Natural killer cell (primary cell): ENCODE data around the gene MRPS10. TPM values are rescaled to one million over a fixed set of nuclear protein-coding genes. Genes with fewer than 3 reads are reported as not detected.
A peak's percentile ranks its signal among the peaks of the same experiment; 100 is the strongest.

ENCODE experiments used
- ATAC-seq, 3 donors: fragments of 150-1000 bp in 2 of 3; fragments of 200-7000 bp in 1 of 3; cut with Tn5 transposase; 1 replicate in 1 of 3; 2 replicates in 2 of 3; pipeline ENCODE4 v1.10.0; 2021; ENCODE audit warnings: mild to moderate bottlenecking in 2 of 3, moderate library complexity in 2 of 3
- DNase-seq, 2 donors: peaks; one replicate each; pipeline versions ENCODE4 v3.0.0 to v3.0.0-alpha.2; 2013 to 2021; ENCODE audit warnings: mixed read lengths in 1 of 2
- H3K27ac ChIP-seq: one replicate; pipeline ENCODE4 v1.5.1; 2013; ENCODE audit warnings: mild to moderate bottlenecking, low read length
- H3K27me3 ChIP-seq: one replicate; pipeline ENCODE4 v1.6.1; 2013; ENCODE audit warnings: low read length; ENCODE audit not compliant: control insufficient read depth, insufficient read depth
- H3K36me3 ChIP-seq: one replicate; pipeline ENCODE4 v1.6.1; 2013; ENCODE audit warnings: low read length; ENCODE audit not compliant: control insufficient read depth, insufficient read depth
- H3K4me1 ChIP-seq: one replicate; pipeline ENCODE4 v1.6.1; 2013; ENCODE audit warnings: low read length; ENCODE audit not compliant: control insufficient read depth, insufficient read depth
- H3K4me3 ChIP-seq: one replicate; pipeline ENCODE4 v1.5.1; 2013; ENCODE audit warnings: low read length
- H3K9me3 ChIP-seq: one replicate; pipeline ENCODE4 v1.6.1; 2013; ENCODE audit warnings: low read length; ENCODE audit not compliant: control insufficient read depth, insufficient read depth
- H3K27ac Mint-ChIP-seq, 2 donors: one replicate each; pipeline ENCODE4 v1.8.0; 2022; ENCODE audit warnings: mild to moderate bottlenecking in 2 of 2, mixed read lengths in 2 of 2, moderate library complexity in 1 of 2
- H3K27me3 Mint-ChIP-seq, 2 donors: one replicate each; pipeline ENCODE4 v1.8.0; 2022; ENCODE audit warnings: low read depth in 2 of 2, mixed read lengths in 2 of 2
- H3K36me3 Mint-ChIP-seq: one replicate; pipeline ENCODE4 v1.8.0; 2022; ENCODE audit warnings: mixed read lengths
- H3K4me1 Mint-ChIP-seq, 2 donors: one replicate each; pipeline ENCODE4 v1.8.0; 2022; ENCODE audit warnings: mixed read lengths in 2 of 2
- H3K4me3 Mint-ChIP-seq: one replicate; pipeline ENCODE4 v1.8.0; 2022; ENCODE audit warnings: mild to moderate bottlenecking, moderate library complexity, mixed read lengths
- H3K9me3 Mint-ChIP-seq, 2 donors: one replicate each; pipeline ENCODE4 v1.8.0; 2022; ENCODE audit warnings: mixed read lengths in 2 of 2
- CTCF ChIP-seq: fragments of 200-600 bp; IDR thresholded peaks from one replicate; pipeline ENCODE4 v1.8.0; 2022; ENCODE audit warnings: antibody characterized with exemption
- WGBS: methylation state at CpG from one replicate; pipeline ENCODE4 v1.1.7; 2013; ENCODE audit warnings: missing lambda C conversion rate; ENCODE audit not compliant: insufficient coverage; 5-methylcytosine and 5-hydroxymethylcytosine counted together
- intact Hi-C: fragments of 100-400 bp; cut with micrococcal nuclease; formaldehyde crosslinking; loops from one replicate; pipeline ENCODE4 v1.14.2; 2022
- total RNA-seq, 4 donors: library from RNA; stranded (reverse); fragments of 120-200 nt in 1 of 4; gene quantifications; one replicate each; pipeline versions ENCODE4 v1.2.3 to v1.2.4, GENCODE V29; 2013 to 2022

MRPS10 gene
- total RNA-seq, 3 donors from 2014 or later (not counting 1 experiment from before 2014, with no cell fraction given) = 21.8 to 25.4 (median 22.6) TPM

- ATAC-seq = no peak
- Mint-ChIP-seq H3K36me3 (peaks cover under 1% of the 10 kb centered on the region), H3K4me3 (no peak overlapping the region), H3K4me1 (no peaks in the 10 kb centered on the region), H3K27ac (no peak overlapping the region), H3K27me3 (no peaks in the 10 kb centered on the region), H3K9me3 (no peaks in the 10 kb centered on the region)
- TF ChIP-seq CTCF = no peak
- Histone ChIP-seq H3K36me3 (peaks cover 7% of the 10 kb centered on the region), H3K4me3 (no peak overlapping the region), H3K4me1 (no peaks in the 10 kb centered on the region), H3K27ac (no peak overlapping the region), H3K27me3 (no peaks in the 10 kb centered on the region), H3K9me3 (no peaks in the 10 kb centered on the region)
- 96% methylated on average over 1 of the region's 1 CpG for WGBS
- intact Hi-C loops = no loop called here
- no peak for DNase-seq
Measured at GRCh38 chr6:42200035-42200434, 17.6 kb downstream of the MRPS10 start.

- H3K4me3 ChIP-seq = no peak overlapping the region
- H3K36me3 ChIP-seq = peaks cover 2% of the 10 kb centered on the region
- no peak overlapping the region for H3K27ac ChIP-seq
- H3K4me1 ChIP-seq = no peaks in the 10 kb centered on the region
- H3K9me3 ChIP-seq = no peaks in the 10 kb centered on the region
- H3K27me3 ChIP-seq = no peaks in the 10 kb centered on the region
- TF ChIP-seq CTCF = no peak
- Mint-ChIP-seq H3K36me3 (no peaks in the 10 kb centered on the region), H3K27ac (no peak overlapping the region), H3K9me3 (no peaks in the 10 kb centered on the region), H3K4me1 (no peaks in the 10 kb centered on the region), H3K4me3 (no peak overlapping the region), H3K27me3 (no peaks in the 10 kb centered on the region)
- ATAC-seq = no peak
- intact Hi-C loops = no loop called here
- no peak for DNase-seq
- over 99% methylated on average over 5 of the region's 5 CpGs for WGBS
Measured at GRCh38 chr6:42199106-42199981, 18.3 kb downstream of the MRPS10 start.

- Histone ChIP-seq H3K36me3 (no peaks in the 10 kb centered on the region), H3K27ac (no peak overlapping the region), H3K9me3 (no peaks in the 10 kb centered on the region), H3K27me3 (no peaks in the 10 kb centered on the region), H3K4me1 (no peaks in the 10 kb centered on the region), H3K4me3 (no peak overlapping the region)
- no peaks in the 10 kb centered on the region for H3K4me1 Mint-ChIP-seq
- H3K4me3 Mint-ChIP-seq = no peak overlapping the region
- DNase-seq (peak in 1 of 2 donors; percentile 22), ATAC-seq (no peak)
- no peak for TF ChIP-seq CTCF
- H3K27ac Mint-ChIP-seq = no peak overlapping the region
- intact Hi-C loops = no loop called here
- H3K36me3 Mint-ChIP-seq = no peaks in the 10 kb centered on the region
- no peaks in the 10 kb centered on the region for H3K27me3 Mint-ChIP-seq
- WGBS = 85% methylated on average over 13 of the region's 13 CpGs
- no peaks in the 10 kb centered on the region for H3K9me3 Mint-ChIP-seq
Measured at GRCh38 chr6:42197555-42198362, 19.9 kb downstream of the MRPS10 start.
